Right renal pelvis (tissue), 4 donors: ENCODE data around the gene NRXN3. TPM values are rescaled to one million over a fixed set of nuclear protein-coding genes. Genes with fewer than 3 reads are reported as not detected.

Source experiments
- DNase-seq, 4 donors: peaks; one replicate each; pipeline ENCODE4 v3.0.0-alpha.2; 2013; ENCODE audit warnings: low read depth in 4 of 4, low spot score in 3 of 4, missing footprints in 1 of 4
- polyA plus RNA-seq, 4 donors: library from polyadenylated mRNA; unstranded; fragments of 120-200 nt; gene quantifications; one replicate each; pipeline ENCODE4 v1.2.1, GENCODE V29; 2013; ENCODE audit not compliant: insufficient read length in 4 of 4

Gene NRXN3
- polyA plus RNA-seq, 4 donors = 5.7 to 7.3 (median 7.2) TPM

DNA sequence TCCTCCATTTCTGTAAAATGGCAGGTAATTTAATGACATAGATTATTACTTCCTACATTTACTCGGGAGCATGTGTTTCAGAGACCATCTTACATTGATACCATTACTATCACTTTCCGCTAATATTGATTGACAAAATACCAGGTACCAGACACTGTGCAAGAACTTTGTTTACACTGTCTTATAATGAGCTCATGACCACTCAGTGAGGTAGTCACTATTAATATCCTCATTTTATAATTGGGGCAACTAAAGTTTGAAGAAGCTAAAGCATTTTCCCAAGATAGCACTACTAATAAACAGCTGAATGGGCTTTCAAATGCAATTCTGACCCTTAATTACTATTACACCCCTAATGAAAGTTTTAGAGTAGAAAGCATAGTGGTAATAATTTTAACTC lies 1306.4 kb downstream of the NRXN3 start:
- DNase-seq = no peak

DNA sequence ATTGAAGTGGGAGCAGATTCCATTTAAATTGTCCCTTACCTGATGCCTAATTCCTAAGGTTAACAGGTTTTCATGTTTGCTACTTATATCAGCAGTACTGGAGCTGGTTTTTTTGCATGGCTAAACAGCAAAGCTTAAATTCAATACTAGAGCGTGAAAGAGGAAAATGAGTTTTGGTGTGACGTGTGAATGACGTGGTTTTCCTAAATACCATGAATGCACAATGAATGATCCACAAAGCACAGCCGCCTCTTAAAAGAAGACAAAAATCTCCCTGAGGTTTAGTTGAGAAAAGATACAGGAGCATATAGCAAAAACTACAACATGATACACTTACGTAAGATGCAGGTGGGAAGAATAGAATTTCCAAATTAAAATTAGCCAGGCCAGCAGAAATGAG lies 1310.0 kb downstream of the NRXN3 start:
- no peak for DNase-seq

DNA sequence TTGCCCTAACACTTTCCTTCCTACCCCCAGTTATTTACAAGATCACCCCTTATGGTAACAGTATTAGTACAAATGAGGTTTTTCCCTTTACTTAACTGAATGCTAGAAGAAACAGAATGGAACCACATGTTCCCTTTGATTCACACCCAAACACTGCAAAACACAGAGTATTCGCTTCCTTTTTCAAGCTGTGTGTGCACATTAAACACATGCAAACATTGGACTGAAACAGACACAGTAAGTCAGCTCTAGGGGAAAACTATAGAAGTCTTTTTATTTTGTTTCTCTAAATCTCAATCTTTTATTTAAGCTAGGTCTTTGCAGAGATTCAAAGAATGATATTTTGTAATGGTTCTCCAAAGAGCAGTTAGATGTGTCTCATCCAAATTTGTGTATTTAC lies 1312.7 kb downstream of the NRXN3 start:
- DNase-seq = no peak

DNA sequence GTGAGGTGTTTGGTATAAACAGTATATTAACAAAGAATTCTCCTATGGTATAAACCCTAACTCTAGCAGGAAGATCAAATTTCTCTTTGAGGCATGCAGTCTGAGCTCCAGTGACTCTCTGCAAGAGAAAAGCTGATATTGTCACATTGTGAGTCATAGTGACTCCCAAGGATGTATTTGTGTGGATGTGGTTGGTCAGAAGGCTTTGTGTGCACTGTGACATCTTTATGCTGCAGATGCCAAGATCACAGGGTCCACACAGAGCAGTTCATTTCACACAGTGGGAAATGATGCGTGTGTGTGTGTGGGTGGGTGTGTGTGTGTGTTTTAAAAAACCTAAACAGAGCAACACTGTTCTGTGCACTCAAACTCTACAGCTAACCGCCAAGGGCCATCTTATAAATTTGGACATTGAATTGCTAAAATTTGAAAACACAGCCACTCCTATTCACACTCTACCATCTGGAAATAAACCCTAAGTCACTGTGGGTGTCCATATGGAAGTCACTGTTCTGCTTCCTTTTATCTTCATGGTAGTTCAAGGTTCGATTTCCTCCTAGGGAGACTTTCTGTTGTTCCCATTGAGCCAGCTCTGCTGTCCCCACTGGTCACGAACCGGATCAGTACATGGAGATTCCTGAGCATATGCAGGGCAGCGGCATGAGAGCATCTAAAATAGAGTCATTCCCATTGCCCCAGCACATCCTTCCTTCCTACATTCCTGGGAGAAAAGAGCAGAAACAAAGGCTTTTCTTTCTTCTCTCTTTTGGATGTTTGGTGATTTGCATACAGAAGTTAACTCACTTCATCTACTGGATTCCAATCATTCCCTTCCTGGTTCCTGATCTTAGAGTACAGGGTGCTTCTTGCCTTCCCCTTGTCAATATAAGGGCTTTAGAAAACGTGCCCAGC lies 1313.6 kb downstream of the NRXN3 start:
- no peak for DNase-seq

DNA sequence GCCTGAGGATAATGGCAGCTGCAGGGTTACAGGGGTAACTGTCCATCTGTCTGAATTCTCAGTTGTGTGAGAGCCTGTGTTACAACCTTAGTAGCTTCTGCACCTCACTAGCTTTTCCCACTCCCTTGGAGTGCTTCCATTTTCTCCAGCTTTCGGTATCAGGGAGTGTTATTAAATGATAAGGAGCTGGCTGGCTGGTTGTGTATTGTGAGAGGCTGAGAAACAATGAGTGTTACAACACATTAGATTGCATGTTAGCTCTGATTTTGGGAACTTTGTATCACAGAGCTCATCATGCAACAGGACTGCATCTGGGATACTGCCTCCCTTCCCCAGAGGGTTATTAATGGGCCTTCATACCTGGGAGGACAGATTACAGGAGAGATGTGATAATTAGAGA lies 1317.5 kb downstream of the NRXN3 start:
- DNase-seq = no peak

DNA sequence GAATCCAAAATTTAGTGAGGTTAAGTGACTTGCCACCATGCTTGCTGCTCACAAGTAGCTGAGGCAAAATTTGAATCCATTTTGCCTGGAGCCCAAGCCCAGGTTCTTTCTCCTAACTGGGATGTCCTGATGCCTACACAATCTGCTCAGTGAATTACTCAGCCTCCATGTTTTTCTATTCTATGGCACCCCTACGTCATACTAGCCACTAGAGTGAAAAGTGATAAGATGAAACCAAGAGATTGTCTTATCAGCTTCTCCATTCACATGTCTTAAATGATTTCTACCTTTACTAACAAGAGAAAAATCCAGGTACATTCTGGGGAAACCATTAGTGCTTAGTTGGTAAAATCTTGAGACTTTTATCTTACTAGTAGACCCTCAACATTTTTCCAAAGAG lies 1321.0 kb downstream of the NRXN3 start:
- DNase-seq = no peak

DNA sequence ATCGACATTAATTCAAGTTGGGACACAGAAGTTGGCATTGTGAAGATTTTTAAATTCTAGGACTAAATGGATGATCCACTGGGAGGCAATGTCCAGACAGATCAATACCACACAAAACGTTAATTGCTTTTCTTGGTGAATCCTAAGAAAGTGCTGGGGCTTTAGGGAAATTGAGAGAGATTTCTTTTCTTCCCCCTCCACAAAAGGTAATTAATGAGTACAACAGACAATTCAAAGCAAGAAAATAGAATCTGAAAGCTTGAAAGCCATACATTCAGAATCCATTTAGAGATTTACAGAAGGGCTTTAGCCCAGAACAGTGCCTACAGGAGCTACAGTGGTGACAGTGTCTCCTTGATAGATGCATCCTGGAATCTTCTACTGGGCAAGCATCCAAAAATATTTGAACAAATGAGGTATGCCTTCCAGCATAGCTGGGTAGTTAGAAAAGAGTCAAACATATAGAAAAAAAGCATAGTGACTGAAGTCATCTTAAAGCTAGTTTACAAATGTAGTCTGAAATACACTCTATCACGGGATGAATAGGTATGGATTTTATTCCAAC lies 1323.0 kb downstream of the NRXN3 start:
- DNase-seq = no peak

DNA sequence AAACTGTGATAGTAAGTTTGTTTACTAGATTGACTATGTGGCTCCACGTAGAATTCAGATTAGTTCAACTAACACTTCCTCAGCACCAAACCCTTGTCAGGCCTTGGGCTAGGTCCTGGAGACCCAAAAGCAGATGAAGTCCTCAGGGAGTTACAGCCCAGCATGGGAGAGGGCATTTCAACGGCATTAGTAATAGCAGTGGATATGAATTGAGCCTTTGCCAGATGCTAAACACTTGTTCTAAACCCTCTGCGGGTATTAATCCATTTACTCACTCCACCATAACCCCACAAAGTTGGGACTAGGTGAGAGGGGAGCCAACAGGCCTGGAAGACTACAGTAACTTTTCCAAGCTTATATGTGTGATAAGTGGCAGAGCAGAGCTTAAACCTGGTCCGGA lies 1326.5 kb downstream of the NRXN3 start:
- no peak for DNase-seq

DNA sequence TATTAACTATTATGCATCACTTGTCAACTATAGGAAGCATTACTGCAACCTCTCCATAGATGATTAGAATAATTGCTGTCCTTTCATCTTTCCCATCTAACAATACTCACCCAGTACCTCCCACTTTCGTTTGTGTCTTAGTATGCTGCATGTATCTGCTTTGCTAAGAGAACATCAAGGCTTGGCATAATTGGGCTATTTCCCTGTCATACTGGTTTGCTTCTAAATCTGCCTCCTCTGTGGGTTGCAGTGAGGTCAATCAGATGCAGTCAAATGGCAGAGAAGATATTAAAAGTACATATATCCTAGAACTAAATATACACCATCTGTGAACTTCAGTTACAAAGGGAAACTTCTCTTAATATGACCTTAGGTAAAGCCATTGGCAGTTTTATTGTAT lies 1330.3 kb downstream of the NRXN3 start:
- no peak for DNase-seq

DNA sequence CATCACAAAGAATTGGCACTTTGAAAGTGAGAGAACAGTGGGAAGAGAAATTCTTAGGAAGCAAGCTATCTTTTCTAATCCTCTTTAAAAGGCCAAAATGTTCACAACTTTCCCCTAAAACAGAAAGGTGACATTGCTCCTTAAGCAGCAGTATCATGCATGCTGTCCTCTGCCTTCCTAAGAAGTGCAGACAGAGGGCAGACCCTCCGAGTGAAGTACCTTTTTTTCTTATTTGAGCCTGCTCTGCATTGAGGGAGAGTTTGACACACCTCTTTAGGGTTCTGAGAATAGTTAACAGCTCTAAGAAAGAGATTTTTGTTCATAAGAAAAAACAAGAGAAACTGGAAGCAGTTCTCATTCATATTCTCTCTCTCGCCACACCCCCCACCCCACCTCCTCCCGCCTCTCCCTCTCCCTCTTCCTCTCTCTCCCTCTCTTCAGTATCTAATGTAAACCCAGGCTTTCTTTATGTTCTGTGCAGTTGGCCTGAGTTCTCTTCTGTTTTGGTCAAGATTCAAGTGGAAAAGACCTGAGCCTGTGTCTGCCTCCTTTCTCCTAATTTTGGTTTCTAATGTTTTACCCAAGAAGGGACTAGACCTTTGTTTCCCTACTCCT lies 1332.1 kb downstream of the NRXN3 start:
- DNase-seq = no peak

DNA sequence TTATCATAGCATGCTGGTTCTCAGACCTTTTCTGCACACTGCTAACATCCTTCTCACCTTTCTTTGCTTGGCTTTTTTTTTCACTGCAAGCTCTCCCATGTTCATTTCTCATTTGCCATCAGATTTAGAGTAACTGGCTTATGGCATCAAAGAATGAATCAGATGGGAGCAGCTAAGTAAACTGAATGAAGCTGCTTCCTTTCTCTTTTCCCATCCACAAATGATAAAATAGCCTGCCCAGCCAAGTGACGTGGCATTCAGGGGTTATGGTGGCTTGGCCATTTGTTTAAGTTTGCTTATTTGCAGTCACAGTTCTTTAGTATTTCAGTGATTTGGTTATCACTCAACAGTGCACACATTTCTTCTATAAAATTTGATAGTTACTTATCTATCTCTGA lies 1332.6 kb downstream of the NRXN3 start:
- DNase-seq = no peak

DNA sequence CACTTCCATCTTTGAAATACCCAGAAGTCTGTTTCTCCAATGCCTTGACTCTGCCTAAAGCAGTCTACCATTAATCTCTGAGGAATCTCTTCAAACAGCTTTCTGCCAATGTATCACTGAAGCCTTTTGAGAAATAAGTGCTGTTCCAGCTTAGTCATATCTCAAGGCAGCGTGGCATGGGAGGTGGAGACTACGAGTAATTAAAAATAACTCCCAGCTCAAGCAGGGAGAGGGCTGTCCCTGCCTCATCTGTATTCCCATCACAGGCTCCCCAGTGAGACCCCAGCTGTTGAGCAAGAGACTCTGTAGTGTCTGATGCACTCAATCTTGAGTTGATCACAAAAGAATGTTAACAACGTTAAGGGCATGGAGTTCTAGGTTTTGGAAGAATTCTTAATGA lies 1340.5 kb downstream of the NRXN3 start:
- no peak for DNase-seq

DNA sequence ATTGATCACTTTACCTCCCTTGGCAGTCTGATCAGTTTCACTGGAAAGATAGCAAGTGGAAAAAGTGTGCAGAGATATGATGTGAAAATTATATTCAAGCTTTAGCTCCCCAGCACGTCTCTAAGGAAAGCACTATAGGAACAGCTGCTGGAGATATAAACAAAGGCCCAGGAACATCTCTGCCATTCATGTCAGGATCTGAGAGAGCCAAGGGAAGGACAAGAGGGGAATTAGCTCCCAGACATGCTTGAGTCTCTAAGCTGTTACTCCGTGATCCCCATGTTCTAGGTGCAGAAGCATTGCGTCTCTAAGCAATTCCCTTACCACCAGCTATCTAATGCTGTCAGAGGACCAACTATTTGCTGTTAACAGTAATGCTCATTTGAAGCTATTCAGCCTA lies 1341.0 kb downstream of the NRXN3 start:
- DNase-seq = no peak

DNA sequence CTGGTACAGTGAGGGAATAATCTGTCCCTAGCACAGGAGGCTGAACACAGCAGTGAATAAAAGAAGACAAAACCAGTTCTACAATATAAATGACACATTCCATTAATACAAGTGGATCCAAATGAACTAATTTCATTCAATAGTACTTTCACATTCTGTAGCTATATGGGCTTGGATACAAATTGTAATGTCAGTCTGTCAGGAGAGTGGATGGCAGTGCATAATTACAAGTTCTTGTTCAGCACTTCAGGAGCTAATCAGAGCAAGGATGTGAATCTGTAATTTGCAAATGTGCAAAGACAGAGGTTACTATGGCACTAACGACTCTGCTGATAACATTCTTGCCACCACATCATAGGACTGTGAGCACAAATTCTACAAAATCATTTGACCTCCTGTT lies 1343.3 kb downstream of the NRXN3 start:
- DNase-seq = no peak

DNA sequence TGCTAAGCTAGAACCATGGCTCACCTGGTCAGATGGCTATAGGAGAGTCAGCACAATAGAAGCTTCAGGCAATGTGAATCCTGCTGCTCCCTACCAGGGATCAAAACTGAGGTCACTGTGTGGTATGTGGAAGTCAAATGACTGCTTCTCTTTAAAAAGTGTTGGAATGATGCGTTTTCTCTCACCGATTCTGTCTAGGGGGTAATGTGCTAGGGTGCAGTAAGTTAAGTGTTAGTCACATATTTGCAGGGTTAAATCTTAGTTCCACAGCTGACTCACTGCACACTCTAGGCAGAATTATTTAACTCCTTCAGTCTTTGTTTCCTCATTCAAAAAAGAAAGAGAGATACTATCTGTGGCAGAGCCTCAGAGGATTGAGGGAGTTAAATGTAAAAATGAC lies 1344.5 kb downstream of the NRXN3 start:
- DNase-seq = no peak

DNA sequence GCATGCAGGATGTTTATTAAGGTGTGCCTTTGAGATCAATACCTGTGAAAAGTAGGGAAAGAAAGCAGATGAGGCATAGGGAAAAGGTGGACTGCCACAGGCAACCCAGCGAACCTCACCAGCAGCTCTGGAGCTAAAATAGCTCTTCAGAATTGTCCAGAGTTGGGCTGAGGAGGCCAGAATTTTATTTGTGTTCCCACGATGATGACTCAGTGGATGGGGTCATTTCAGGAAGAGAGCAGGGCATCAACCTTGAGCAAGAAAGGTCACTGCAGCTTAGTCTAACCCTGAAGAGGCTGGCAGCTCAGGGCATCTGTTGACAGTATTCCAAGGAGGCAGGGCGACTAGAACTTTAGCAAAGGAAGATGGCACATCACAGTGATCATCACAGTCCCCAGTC lies 1345.0 kb downstream of the NRXN3 start:
- no peak for DNase-seq

DNA sequence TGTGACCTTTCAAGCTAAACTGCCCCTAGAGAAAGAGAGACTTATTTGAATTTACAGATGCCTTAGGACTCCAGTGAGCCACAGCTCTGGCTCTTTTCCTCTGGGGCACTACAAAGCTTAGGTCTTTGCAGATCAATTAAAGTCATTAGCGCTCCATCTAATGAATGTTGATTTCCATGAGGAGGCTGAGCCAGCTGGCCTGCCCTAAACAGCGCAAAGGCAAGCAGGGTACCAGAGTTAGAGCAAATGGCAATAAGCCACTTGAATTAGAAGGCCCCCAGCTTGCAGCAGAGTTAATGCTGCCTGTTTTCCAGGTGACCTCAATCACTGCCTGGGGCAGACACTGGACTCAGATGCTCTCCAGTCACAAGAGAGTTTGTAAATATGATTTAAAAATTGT lies 1345.8 kb downstream of the NRXN3 start:
- no peak for DNase-seq

DNA sequence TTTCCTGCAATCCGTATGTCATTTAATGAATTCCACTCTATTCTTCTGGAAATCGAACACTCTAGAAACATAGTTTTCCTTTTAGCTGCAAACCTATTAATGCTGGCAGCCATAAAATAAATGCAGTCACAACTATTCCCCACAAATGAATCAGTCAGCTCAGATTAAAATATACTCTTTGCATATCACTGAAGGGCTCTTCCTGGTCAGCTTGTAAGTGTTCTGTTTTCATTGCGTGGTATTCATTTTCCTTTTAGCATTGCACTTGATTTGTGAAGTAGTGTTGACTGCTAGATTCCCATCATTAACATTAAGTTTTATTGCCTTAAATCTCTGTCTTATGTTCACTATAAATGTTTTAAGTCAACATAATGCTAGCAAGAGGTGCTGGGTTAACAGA lies 1355.2 kb downstream of the NRXN3 start:
- DNase-seq = no peak

DNA sequence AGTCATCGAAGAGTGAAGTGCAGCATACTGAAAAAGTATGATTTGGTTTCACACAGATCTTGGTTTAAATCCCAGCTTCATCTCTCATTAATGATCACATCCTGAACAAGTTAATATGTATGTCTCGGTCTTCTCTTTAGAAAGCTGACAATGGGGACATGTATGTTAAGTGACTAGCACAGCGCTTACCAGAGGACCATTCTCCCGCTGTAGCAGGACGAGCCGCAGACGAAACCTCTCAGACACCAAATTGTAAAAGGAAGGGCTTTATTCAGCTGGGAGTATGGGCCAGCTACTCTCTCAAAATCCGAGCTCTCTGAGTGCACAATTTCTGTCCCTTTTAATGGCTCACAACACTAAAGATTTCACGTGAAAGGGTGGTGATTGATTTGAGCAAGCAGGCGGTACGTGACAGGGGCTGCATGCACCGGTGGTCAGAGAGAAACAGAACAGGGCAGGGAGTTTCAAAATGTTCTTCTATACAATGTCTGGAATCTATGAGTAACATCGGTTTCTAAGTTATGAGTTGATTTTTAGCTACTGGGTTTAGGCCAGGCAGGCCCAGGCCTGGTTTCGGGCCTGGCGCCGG lies 1358.7 kb downstream of the NRXN3 start:
- DNase-seq = no peak

DNA sequence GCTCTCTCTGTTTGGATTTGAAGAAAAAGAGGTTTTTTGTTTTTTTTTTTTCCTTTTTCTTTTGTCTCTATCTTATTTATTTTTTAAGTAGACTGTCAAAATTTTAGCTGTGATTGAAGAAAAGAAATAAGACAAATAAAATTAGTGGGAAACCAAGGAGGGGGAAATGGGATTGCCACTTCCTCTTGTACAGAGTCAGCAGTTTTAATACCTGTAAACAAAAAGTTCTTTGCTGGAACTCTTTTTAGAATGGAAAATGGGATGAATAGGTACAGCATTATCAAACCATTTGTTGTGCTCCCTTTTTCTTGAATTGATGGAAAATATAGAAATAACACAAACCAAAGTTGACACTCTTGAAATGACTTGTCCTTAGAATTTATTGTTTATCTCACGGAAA lies 1360.4 kb downstream of the NRXN3 start:
- DNase-seq = no peak

DNA sequence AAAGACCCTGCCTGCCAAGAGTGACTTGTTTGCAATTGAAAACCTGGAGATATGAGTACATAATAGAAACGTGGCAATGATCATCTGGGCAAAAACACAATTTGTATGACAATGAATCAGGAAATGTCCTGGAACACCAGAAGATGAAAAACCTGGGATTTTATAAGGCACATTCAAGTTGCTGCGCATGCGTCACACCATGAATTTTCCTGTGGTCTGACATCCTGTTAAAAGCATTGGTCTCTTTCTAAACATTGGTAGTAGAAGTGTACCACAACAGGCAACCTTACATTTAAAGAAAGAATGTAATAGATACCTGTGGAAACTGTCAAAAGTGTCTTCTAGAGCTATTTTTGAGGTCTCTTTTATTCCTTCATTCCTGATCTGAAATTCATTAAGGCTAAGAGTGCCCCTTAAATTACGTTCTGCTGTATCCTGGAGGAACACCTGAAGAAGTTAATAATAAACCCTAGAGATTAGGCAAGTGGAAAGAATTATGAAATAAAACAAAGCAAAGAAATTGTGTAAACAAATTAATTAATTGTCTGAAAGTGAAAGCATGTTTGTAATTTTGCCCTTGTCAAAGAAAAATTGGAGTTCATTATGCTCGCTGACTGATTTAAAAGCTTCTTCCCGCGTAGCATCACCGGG lies 1364.7 kb downstream of the NRXN3 start:
- no peak for DNase-seq
